NCI-H2081 treated with DMSO at 0.1 percent for 48 hours (cell line): ENCODE measurements around the gene TECTB.
"Not testable (repeated sequence)": the region's sequence is repeated elsewhere in the genome, so short reads cannot be mapped to it uniquely, and the experiment has no call there.

Source experiments
- DNase-seq: peaks from one replicate; lab custom pipeline; 2025; lab: John Stamatoyannopoulos, UW

Gene TECTB

DNA sequence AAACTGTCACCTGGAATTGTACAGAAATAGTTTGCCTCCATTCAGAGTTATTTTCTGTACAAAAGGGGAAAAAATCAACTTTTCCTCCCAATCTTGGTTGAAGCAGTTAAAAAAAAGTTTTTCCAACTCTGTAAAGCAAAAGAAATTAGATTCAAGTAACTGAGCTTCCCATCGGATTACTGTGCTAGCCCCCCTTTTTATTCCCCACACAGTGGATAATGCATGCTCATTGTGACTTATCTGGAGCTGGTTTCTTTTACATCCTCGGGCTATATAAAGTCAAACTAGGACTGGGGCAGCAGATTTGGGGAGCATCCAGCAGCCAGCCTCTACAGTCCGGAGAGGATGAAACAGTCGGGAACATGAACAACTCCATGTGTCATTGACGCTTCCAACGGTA, at the start of gene TECTB:
Gene TECTB (plus strand): TSS at position 301 of the 400 bp plus-strand sequence. CDS start 335 bp downstream, outside the sequence.
- DNase-seq = no peak

GRCh38 chr10:112235141-112235540, 48.1 kb upstream of the TECTB start:
- no peak for DNase-seq

- no peak for DNase-seq
These were observed 47.3 kb upstream of the TECTB start for GRCh38 chr10:112235920-112236319.

GRCh38 chr10:112236486-112236885, 46.7 kb upstream of the TECTB start:
- DNase-seq = no peak

DNA sequence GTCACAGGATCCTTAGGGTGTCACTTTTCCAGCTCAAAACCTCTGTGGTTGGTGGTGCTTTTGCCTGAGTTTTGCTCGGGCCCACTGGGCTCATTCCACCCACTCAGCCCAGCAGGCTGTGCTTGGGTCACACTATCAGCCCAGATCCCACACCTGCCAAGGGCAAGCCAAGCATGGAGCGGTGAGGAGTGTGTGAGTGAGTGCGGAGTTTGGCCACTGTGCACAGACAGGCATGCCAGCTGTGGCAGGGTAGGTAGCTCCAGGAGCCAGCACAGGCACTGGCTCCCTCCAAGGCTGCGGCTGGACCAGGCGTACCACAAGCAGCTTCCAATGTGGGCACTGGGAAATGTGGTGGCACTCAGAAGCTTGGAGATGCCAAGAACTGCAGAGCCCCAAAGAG, 43.9 kb upstream of the TECTB start:
- no peak for DNase-seq

DNA sequence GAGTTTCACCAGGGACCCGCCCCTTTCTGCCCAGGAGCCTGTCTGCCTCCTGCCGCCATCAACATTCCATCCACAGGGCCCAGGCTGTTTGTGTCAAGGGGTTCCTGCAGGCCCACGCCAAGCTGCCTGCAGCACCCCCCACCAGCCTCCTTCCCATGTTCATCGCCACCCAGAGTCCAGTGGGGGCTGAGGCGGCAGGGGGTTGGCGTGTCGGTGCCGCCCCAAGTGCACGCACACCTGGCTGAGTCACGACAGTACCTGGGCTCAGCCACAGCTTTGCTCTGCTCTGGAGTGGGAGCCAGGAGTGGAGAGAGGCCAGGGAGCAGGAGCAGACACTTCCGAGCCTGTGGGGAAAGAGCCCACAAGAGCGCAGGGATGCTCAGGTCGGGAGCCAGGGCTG, 42.8 kb upstream of the TECTB start:
- DNase-seq = no peak

- no peak for DNase-seq
These were observed 41.4 kb upstream of the TECTB start for GRCh38 chr10:112241651-112242341.

DNA sequence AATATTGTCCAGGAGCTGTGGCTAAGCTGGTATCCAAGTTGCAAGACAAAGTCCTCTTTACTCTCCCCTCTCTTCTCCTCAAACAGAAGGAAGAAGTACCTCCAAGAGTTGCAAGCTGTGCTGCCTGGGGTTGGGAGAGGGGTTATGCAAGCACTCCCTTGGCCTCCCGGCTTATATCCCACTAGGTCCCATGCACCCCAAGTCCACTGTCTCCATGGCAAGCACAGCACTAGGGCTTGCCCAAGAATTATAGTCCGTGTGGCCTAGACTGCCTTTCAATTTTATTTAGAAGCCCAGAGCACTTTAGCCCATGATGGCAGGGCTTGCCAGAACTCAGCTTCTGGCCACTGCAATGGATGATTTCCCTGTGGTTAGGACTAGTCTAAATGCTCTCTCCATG, 40.4 kb upstream of the TECTB start:
- no peak for DNase-seq

DNA sequence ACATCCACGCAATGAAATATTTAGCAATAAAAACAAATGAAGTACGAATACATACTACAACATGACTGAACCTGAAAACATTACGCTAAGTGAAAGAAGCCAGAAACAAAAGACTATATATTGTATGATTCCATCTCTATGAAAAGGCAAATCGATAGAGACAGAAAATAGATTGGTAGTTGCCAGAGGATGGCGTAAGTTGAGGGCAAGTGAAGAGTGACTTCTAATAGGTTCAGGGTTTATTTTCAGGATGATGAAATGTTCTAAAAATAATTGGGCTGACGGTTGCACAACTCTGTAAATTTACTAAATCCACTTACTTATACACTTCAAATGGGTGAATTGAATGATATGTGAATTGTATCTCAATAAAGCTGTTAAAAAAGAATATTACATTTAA, 39.5 kb upstream of the TECTB start:
- DNase-seq = no peak

- no peak for DNase-seq
These were observed 39.0 kb upstream of the TECTB start for GRCh38 chr10:112244197-112244596.

GRCh38 chr10:112247791-112248190, 35.4 kb upstream of the TECTB start:
- DNase-seq = no peak

DNA sequence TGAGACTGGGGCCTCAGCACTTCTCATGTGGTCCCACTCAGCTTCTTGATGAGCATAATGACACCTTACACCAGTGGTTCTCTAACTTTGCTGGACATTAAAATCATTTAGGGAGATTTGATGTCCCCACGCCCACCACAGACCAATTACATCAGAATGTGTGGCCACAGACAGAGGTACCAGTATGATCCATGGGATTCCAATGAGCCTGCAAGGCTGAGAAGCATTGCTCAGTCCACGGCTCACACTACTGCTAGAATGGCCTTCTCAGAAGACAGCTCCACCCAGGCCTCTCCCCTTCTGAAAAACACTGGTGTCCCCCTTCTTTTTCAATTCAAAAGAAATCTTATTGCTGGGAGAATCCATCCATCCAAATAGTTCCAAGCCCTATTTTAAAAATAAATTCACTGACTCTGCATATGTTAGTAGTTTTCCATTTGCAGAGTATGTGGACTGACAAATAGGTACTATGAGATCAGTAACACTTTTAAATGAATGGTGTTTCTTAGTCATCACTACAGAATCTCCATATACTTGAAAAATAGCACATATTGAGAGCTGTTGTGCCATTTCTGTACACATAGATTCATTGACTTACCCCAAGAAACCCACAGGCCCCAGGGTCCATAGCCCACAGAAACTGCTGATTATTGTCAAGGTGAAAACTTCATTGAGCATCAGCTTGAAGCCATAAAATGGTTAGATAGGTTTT, 34.5 kb upstream of the TECTB start:
- DNase-seq = no peak

GRCh38 chr10:112249722-112250121, 33.5 kb upstream of the TECTB start:
- DNase-seq = no peak

DNA sequence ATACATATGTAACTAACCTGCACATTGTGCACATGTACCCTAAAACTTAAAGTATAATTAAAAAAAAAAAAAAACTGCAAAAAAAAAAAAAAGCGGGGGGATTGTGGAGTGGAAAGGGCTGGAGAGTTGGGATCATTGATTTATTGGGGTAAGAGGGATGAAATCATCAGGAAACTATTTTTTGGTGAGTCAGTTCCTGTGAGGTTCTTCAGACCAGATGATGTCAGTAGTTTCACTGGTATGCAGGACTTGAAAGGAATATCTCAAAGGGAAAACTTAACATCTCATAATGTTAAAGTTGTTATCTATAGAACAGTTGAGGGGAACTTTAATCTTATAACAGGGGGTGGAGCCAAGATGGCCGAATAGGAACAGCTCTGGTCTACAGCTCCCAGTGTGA, 32.6 kb upstream of the TECTB start:
- DNase-seq = no peak

GRCh38 chr10:112251238-112251637, 32.0 kb upstream of the TECTB start:
- DNase-seq = not testable (repeated sequence)

DNA sequence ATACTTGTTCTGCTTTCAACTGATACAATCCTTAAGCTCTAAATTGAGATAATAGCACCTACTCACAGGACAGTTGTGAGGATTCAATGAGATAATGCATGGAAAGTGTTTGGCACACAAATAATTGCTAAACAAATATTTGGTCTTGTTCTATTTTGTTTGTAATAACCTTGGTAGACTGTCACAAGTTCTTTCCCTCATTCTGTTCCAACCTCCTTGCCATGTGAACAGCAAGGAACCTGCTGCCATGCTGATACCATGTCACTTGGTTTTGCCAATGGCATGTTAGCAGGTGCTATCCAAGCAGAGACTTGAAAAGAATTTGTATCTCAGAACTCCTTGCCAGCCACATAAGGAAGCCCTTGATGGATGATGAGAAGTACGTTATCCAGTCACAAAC, 24.8 kb upstream of the TECTB start:
- DNase-seq = no peak

DNA sequence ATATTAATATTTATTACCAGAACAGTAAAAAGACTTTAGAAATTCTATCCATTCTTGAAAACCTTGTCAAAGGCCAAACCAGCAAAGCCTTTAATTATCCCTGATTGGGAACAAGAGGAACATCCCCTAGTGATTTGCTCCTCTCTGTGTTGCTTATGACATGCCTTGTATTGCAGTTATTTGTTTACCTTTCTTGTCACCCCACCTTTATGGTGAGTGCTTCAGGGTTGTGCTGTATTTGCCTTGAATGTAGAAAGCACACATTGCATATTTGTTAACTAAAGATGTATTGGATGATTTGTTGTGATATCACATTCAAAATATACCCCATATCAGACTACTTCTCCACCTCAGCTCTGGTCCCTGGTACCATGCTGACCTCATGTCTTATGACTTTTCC, 23.5 kb upstream of the TECTB start:
- no peak for DNase-seq

DNA sequence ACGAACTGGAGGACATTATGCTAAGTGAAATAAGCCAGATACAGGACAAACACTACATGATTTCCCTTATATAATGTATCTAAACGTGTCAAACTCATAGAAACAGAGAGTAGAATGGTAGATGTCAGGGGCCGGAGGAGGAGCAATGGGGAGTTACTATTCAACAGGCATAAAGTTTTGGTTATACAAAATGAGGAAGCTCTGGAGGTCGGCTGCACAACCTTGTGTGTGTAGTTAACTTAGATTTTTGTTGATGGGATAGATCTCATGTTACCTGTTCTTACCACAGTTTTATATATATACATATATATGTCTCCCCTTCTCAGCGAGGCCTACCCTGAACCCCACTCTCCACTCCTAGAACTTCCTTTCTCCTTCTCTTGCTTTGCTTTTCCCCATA, 22.4 kb upstream of the TECTB start:
- no peak for DNase-seq

GRCh38 chr10:112261281-112261822, 21.8 kb upstream of the TECTB start:
- DNase-seq = no peak

DNA sequence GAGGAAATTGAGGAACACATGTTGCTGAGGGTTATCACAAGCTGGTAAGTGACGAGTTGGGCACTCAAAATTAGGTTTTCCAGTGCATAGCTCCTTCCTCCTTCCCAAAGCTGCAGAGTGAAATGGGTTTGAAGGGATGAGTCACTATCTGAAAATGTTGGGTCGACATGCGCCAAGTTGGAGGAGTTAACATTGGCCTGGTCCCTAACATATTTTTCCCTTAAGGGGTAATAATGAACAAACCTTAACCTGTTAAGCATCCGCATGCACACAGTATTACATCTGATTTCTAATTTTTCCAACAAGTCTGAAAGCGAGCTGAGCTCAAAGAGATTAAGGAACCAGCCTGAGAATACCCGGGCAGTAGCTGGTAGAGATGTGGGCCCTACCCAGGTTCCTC, 20.7 kb upstream of the TECTB start:
- DNase-seq = no peak

DNA sequence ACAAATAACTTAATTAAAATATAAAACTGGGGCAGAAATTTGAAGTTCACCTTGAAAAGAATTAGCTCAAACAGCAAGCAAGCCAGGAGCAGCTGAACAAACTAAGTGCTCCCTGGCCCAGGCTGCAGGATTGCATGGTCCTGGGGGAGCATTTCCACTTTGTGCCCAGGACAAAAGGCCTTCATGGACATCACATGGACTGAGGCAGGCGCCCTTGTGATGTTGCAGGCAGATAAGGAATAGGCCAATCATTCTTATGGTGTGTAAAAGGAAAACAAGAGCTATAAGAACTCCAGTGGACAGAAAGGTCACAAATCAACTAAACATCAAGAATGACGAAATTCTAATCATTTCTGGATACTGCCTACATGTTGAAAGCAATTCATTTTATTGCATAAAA, 17.5 kb upstream of the TECTB start:
- no peak for DNase-seq

DNA sequence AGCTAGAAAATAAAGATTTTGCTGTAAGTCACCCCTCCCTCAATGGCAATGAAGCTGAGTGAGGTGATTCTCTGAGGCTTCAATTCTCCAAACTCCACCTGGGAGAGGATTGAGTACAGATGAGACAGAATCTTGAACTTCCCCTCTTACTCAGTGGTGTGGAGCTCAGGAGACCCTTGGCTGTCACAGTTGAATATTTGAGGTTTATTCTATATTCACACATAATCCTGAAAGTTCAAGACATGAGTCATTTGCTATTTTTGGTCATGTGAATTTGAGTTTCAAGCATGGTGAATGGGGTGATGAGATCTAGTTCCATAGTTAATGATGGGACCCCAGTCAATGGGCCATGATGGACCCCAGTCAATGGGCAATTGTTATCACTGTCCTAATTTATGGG, 13.9 kb upstream of the TECTB start:
- DNase-seq = no peak

GRCh38 chr10:112271982-112272381, 11.2 kb upstream of the TECTB start:
- no peak for DNase-seq

DNA sequence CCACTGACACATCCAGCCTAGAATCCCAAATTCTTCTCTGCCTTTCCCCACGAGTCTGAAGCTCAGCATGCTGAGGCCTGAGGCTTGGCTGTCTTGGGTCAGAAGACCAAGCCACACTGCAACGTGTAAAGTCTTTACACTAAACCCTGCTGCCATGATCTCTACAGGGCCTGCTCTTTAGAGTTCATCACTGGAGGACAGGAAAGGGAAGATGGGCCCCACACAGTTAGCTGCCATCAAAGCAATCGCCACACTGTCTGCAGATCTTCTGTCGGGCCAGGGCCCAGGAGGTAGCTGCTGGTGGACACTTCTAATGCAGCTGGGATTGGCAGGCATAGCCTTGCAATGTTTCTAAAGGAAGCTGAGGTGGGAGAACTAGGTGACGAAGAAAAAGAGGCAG, 8.4 kb upstream of the TECTB start:
- no peak for DNase-seq
